HEK293 (cell line): ENCODE measurements around the gene COMMD6.

Experiments
- CTCF ChIA-PET: fragments of 350-600 bp; formaldehyde crosslinking; extraction: SDS; loops from one replicate; lab custom pipeline; 2021; ENCODE audit warnings: antibody characterized with exemption; lab: Yijun Ruan, JAX
- POLR2A ChIA-PET: fragments of 300-600 bp; formaldehyde crosslinking; extraction: SDS; loops from one replicate; lab custom pipeline; 2020; ENCODE audit warnings: antibody characterized with exemption, inconsistent platforms; lab: Yijun Ruan, JAX
- H3K27ac ChIP-seq: fragments of 200-500 bp; sonication (Bioruptor generic); 2 replicates; pipeline ENCODE4 v1.5.1; 2014; ENCODE audit warnings: low read depth, low read length, control low read depth, inconsistent platforms; ENCODE audit errors: extremely low read depth
- H3K36me3 ChIP-seq, 2 experiments: fragments of 200-500 bp in 1 of 2; sonication (Bioruptor generic) in 1 of 2; 1 replicate in 1 of 2; 2 replicates in 1 of 2; pipeline ENCODE4 v1.5.1; 2014 to 2017; ENCODE audit warnings: inconsistent platforms in 2 of 2, low read length in 2 of 2; ENCODE audit not compliant: control insufficient read depth in 2 of 2, insufficient read depth in 1 of 2
- H3K4me1 ChIP-seq: fragments of 200-500 bp; sonication (Bioruptor generic); 2 replicates; pipeline ENCODE4 v1.5.1; 2014; ENCODE audit warnings: mild to moderate bottlenecking, low read length, inconsistent platforms; ENCODE audit not compliant: control insufficient read depth, insufficient read depth
- H3K4me3 ChIP-seq: 2 replicates; pipeline ENCODE4 v1.5.1; 2011; ENCODE audit warnings: low read depth, mild to moderate bottlenecking, control low read depth, low read length, moderate library complexity
- H3K9me3 ChIP-seq: fragments of 200-500 bp; sonication (Bioruptor generic); 2 replicates; pipeline ENCODE4 v1.5.1; 2014; ENCODE audit warnings: low read depth, low read length, inconsistent platforms; ENCODE audit not compliant: control insufficient read depth, insufficient read depth
- ELK4 ChIP-seq: IDR thresholded peaks from 2 replicates; pipeline ENCODE4 v1.6.1; 2011; ENCODE audit warnings: mild to moderate bottlenecking, low read depth, low read length, borderline replicate concordance
- HOXA7 ChIP-seq: sonication (generic); formaldehyde crosslinking; IDR thresholded peaks from 2 replicates; pipeline ENCODE4 v1.8.1; 2022; ENCODE audit warnings: missing genetic modification reagents, borderline replicate concordance
- SCRT1 ChIP-seq: fragments of 450-650 bp; formaldehyde crosslinking; IDR thresholded peaks from 2 replicates; pipeline ENCODE4 v1.5.1; 2016; ENCODE audit warnings: missing biosample characterization, missing genetic modification characterization, borderline replicate concordance
- TRIM28 ChIP-seq: IDR thresholded peaks from 2 replicates; pipeline ENCODE4 v1.6.1; 2011; ENCODE audit warnings: low read length, control low read depth, borderline replicate concordance
- YY2 ChIP-seq: fragments of 450-650 bp; formaldehyde crosslinking; IDR thresholded peaks from 2 replicates; pipeline ENCODE4 v1.5.1; 2016; ENCODE audit warnings: missing biosample characterization, missing genetic modification characterization
- ZBTB20 ChIP-seq: fragments of 450-650 bp; formaldehyde crosslinking; IDR thresholded peaks from 2 replicates; pipeline ENCODE4 v1.5.1; 2016; ENCODE audit warnings: missing biosample characterization, missing genetic modification characterization
- ZBTB48 ChIP-seq: fragments of 450-650 bp; formaldehyde crosslinking; IDR thresholded peaks from 2 replicates; pipeline ENCODE4 v1.5.1; 2016; ENCODE audit warnings: missing biosample characterization, missing genetic modification characterization
- ZBTB6 ChIP-seq: fragments of 450-650 bp; formaldehyde crosslinking; IDR thresholded peaks from 2 replicates; pipeline ENCODE4 v1.5.1; 2017; ENCODE audit warnings: missing biosample characterization, missing genetic modification characterization
- ZNF10 ChIP-seq: fragments of 450-650 bp; formaldehyde crosslinking; IDR thresholded peaks from 2 replicates; pipeline ENCODE4 v1.5.1; 2017; ENCODE audit warnings: missing biosample characterization, missing genetic modification characterization
- ZNF302 ChIP-seq: fragments of 450-650 bp; formaldehyde crosslinking; IDR thresholded peaks from 2 replicates; pipeline ENCODE4 v1.5.1; 2016; ENCODE audit warnings: missing biosample characterization, missing genetic modification characterization, low read depth
- ZNF366 ChIP-seq: fragments of 450-650 bp; formaldehyde crosslinking; conservative IDR thresholded peaks from 2 replicates; pipeline ENCODE4 v1.5.1; 2016; ENCODE audit warnings: missing biosample characterization, missing genetic modification characterization
- ZNF398 ChIP-seq: fragments of 450-650 bp; formaldehyde crosslinking; IDR thresholded peaks from 2 replicates; pipeline ENCODE4 v1.5.1; 2017; ENCODE audit warnings: missing biosample characterization, missing genetic modification characterization
- ZNF544 ChIP-seq: fragments of 450-650 bp; formaldehyde crosslinking; IDR thresholded peaks from 2 replicates; pipeline ENCODE4 v1.5.0; 2017; ENCODE audit warnings: missing biosample characterization, missing genetic modification characterization
- ZNF549 ChIP-seq: fragments of 450-650 bp; IDR thresholded peaks from 2 replicates; pipeline ENCODE4 v1.5.1; 2018; ENCODE audit warnings: missing biosample characterization, missing genetic modification characterization, mild to moderate bottlenecking, inconsistent platforms, moderate library complexity
- ZNF555 ChIP-seq: fragments of 450-650 bp; formaldehyde crosslinking; conservative IDR thresholded peaks from 2 replicates; pipeline ENCODE4 v1.5.1; 2017; ENCODE audit warnings: missing biosample characterization, mild to moderate bottlenecking, missing genetic modification characterization, inconsistent platforms
- ZNF596 ChIP-seq: fragments of 450-650 bp; IDR thresholded peaks from 2 replicates; pipeline ENCODE4 v1.5.0; 2018; ENCODE audit warnings: missing biosample characterization, mild to moderate bottlenecking, missing genetic modification characterization, moderate library complexity
- ZNF747 ChIP-seq: fragments of 450-650 bp; formaldehyde crosslinking; IDR thresholded peaks from 2 replicates; pipeline ENCODE4 v1.5.1; 2016; ENCODE audit warnings: missing biosample characterization, missing genetic modification characterization
- ZNF843 ChIP-seq: fragments of 450-650 bp; formaldehyde crosslinking; IDR thresholded peaks from 2 replicates; pipeline ENCODE4 v1.5.1; 2016; ENCODE audit warnings: missing biosample characterization, missing genetic modification characterization
- ZSCAN23 ChIP-seq: fragments of 450-650 bp; formaldehyde crosslinking; IDR thresholded peaks from 2 replicates; pipeline ENCODE4 v1.5.1; 2016; ENCODE audit warnings: missing biosample characterization, missing genetic modification characterization
- ZXDB ChIP-seq: fragments of 450-650 bp; formaldehyde crosslinking; IDR thresholded peaks from 2 replicates; pipeline ENCODE4 v1.5.1; 2016; ENCODE audit warnings: missing biosample characterization, missing genetic modification characterization

COMMD6 gene

GRCh38 chr13:75537401-75538365, at the start of gene COMMD6 (continued):
- TF ChIP-seq ELK4 (peak; percentile 88), ZNF555 (tag by site-specific recombination) (no peak)
- TF ChIP-seq, all 188 proteins: peak for 39

- peaks cover 0 to 29% of the 10 kb centered on the region in 2 experiments; a peak in 1 of 3 replicates for H3K36me3 ChIP-seq
- H3K27ac ChIP-seq = no peak overlapping the region
- H3K4me3 ChIP-seq = no peak overlapping the region
- no peaks in the 10 kb centered on the region for H3K4me1 ChIP-seq
- H3K9me3 ChIP-seq = no peaks in the 10 kb centered on the region
- TF ChIP-seq TRIM28 (peak; percentile 86; the same call in 1 of the 2 replicates), ZNF302 (no peak)
- POLR2A ChIA-PET = no interaction called here
- CTCF ChIA-PET = no interaction called here
These were observed 47.5 kb upstream of the COMMD6 start for GRCh38 chr13:75585153-75585552.

GRCh38 chr13:75583091-75583490, 45.5 kb upstream of the COMMD6 start:
- peaks cover 0 to 24% of the 10 kb centered on the region in 2 experiments; a peak in 1 of 3 replicates for H3K36me3 ChIP-seq
- CTCF ChIA-PET = interaction anchor here (0.7 kb wide), 1 partner anchor 21 kb away, joined by 3 read pairs; no protein-coding TSS in a partner anchor
- POLR2A ChIA-PET = no interaction called here

More at GRCh38 chr13:75583091-75583490, 45.5 kb upstream of the COMMD6 start:
- H3K27ac ChIP-seq = no peak overlapping the region
- H3K9me3 ChIP-seq = no peaks in the 10 kb centered on the region
- TF ChIP-seq ZNF596 (tag by site-specific recombination) = no peak
- TF ChIP-seq ZNF10 (tag by site-specific recombination) = no peak
- no peak for TF ChIP-seq ZNF366
- no peak for TF ChIP-seq SCRT1 (tag by site-specific recombination)
- no peak for TF ChIP-seq ZNF398
- no peak for TF ChIP-seq ZNF747 (tag by site-specific recombination)
- TF ChIP-seq ZNF843 (tag by site-specific recombination) = no peak
- TF ChIP-seq YY2 (tag by site-specific recombination) = no peak
- TF ChIP-seq ZSCAN23 (tag by site-specific recombination) = no peak
- no peak for TF ChIP-seq ZXDB (tag by site-specific recombination)
- TF ChIP-seq ZNF549 (tag by site-specific recombination) = no peak
- no peak for TF ChIP-seq ZNF555 (tag by site-specific recombination)
- TF ChIP-seq ZBTB20 = no peak
- TF ChIP-seq HOXA7 (CRISPR knock-in tag) = no peak
- TF ChIP-seq ZBTB6 (tag by site-specific recombination) = no peak
- TF ChIP-seq ZNF544 (tag by site-specific recombination) = no peak
- no peak for TF ChIP-seq ZBTB48 (tag by site-specific recombination)
- H3K4me3 ChIP-seq = no peak overlapping the region
- no peaks in the 10 kb centered on the region for H3K4me1 ChIP-seq
